Measurements from ENCODE around the gene CSTPP1.
"Not testable (repeated sequence)": the region's sequence is repeated elsewhere in the genome, so short reads cannot be mapped to it uniquely, and the experiment has no call there.

The CSTPP1 gene

GRCh38 chr11:47186076-47186699 is 249.6 kb downstream of the CSTPP1 start, which contains the start of gene PACSIN3:
Gene PACSIN3, minus strand, starts transcription at chr11:47186434. Its CDS starts 3,707 bp downstream, at chr11:47182727.
- DNase-seq: peak; percentile 50

- DNase-seq: no peak
These were observed 250.4 kb downstream of the CSTPP1 start for GRCh38 chr11:47186700-47187695.

- DNase-seq: peak; percentile 14
These were observed 251.2 kb downstream of the CSTPP1 start for GRCh38 chr11:47187723-47188122.

- no peak for DNase-seq
These were observed 251.7 kb downstream of the CSTPP1 start for GRCh38 chr11:47188259-47188658.

DNA sequence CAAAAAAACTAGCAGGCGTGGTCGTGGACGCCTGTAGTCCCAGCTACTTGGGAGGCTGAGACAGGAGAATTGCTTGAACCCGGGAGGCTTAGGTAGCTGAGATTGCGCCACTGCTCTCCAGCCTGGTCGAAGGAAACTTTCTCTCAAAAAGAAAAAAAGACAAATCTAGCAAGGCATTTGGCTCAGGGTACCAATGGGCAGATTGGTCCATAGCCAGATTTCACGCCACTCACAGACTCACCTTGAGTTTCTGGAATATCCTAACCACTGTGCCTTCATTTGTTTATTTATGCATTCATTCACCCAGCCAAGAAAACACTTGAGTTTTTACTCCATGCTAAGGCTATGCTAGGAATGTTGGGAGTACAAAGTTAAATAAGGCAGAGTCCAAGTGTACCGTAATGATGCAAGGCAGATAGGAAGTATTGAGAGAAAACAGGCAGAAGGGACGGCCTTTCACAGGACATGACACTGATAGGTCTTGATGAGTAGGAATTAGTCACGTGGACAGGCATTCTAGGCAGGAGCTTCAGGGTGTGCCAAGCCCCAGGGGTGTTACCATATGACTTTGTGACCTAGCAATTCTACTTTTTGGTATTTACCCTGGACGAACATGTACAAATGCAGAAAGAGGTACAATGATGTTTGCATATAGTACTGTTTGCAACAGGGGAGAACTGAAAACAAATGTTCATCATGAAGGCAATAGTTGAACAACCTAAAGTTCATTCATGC is 252.7 kb downstream of the CSTPP1 start:
- DNase-seq: no peak

DNA sequence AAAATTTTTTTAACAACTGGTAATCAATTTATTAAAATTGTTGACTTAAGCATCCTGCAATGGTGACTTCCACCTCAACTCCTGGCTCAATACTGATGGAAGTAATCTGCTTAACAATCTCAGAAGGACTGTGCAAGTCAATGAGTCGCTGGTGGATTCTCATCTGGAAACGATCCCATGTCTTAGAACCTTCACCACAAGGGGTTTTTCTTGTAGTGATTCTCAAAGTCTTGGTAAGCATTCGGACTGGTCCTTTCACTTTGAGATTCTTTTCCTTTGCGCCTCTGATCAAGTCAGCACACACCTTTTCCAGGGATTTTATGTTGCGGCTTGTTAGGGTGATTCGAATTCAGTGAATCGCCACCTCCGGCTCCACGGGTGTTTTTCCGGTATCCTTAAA is 254.6 kb downstream of the CSTPP1 start:
- not testable (repeated sequence) for DNase-seq

GRCh38 chr11:47192111-47192510 is 255.6 kb downstream of the CSTPP1 start:
- no peak for DNase-seq

DNA sequence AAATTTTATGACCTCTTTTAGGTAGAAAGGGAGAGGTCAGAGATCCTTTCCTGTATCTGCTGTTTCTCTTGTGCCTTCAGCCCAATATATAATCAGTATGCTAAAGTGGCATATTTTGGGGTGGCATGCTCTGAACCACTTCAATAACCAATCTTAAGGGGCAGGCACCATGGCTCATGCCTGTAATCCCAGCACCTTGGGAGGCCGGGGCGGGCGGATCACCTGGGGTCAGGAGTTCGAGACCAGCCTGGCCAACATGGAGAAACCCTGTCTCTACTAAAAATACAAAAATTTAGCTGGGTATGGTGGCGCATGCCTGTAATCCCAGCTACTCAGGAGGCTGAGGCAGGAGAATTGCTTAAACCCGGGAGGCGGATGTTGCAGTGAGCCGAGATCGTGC is 261.6 kb downstream of the CSTPP1 start:
- DNase-seq: not testable (repeated sequence)

- no peak for DNase-seq
These were observed 264.5 kb downstream of the CSTPP1 start for GRCh38 chr11:47201015-47201414.

DNA sequence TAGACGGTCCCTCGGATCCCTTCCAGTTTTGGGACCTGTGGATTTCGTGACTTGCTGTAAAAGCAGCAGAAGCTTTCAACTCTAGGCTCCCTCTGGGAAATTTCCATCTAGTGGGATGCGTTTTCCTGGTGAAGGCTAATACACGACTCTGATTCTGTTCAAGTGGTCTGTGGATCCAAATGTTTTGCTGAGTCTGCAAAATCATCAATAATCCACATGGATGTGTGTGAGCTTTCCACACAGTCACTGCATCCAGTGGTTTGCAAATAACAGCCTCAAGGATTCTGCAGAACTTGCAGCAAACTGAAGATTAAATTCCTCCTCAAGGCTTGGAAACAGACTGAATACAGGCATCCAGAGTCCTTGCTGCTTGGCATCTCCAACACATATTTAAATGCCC is 266.0 kb downstream of the CSTPP1 start:
- no peak for DNase-seq

DNA sequence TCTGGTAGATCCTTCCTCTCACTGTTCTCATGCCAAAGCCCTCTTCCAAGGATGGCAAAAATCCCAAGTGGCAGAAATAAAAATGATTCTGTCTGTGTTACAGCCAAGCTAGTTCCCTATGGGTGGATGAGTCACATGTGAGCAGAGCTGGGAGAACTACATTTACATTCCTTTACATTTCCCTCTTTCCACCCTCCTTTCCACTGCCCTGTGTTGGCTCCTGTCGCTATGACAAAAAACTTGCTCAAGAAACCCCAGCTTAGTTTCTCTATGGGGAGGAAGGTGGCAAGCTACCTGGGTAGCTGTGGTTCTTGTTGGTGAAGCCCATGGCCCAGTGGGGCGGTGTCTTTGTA is 268.1 kb downstream of the CSTPP1 start:
- DNase-seq: no peak

DNA sequence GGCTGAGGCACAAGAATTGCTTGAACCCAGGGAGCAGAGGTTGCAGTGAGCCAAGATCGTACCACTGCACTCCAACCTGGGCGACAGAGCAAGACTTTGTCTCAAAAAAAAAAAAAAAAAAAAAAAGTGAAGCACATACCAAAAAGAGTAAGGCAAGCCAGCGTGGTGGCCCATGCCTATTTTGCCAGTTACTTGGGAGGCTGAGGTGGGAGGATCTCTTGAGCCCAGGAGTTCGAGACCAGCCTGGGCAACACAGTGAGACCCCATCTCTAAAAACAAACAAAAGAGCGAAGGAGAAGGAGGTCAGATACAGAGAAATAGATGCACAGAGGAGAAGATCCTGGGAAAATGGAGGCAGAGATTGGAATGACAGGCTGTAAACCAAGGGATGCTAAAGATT is 270.0 kb downstream of the CSTPP1 start:
- not testable (repeated sequence) for DNase-seq

DNA sequence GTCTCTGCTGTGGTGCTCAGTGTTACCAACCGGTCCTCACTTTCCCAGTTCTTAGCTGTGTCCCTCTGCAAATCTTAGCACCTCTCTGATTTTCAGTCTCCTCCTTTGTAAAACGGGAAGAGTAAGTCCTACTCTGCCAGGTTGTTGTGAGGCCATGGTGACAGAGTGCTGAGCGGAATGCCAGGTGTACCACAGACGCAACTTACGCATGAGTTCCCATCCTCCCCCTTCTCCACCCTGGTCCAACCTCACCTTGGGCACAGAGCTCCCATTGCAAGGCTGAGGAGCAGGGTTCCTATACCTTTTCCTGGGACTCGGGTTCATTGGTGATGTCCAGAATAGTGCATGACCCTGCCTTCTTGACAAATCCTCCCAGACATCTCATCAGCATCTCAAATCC is 270.9 kb downstream of the CSTPP1 start:
- DNase-seq: no peak

DNA sequence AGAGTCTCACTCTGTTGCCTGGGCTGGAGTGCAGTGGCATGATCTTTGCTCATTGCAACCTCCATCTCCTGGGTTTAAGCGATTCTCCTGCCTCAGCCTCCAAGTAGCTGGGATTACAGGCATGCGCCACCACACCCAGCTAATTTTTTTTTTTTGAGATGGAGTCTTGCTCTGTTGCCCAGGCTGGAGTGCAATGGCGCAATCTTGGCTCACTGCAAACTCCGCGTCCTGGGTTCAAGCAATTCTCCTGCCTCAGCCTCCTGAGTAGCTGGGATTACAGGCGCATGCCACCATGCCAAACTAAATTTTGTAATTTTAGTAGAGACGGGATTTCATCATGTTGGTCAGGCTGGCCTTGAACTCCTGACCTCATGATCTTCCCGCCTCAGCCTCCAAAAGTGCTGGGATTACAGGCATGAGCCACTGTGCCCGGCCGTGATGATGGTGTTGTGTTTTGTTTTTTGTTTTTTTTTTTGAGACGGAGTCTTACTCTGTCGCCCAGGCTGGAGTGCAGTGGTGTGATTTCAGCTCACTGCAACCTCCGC is 271.5 kb downstream of the CSTPP1 start:
- DNase-seq: not testable (repeated sequence)

GRCh38 chr11:47208628-47209027 is 272.1 kb downstream of the CSTPP1 start:
- DNase-seq: no peak

Measured in NCI-H146 (cell line).